ENCODE measurements around the gene GLRA2. TPM values are rescaled to one million over a fixed set of nuclear protein-coding genes. Genes with fewer than 3 reads are reported as not detected.

GLRA2 gene
- not detected for total RNA-seq

DNA sequence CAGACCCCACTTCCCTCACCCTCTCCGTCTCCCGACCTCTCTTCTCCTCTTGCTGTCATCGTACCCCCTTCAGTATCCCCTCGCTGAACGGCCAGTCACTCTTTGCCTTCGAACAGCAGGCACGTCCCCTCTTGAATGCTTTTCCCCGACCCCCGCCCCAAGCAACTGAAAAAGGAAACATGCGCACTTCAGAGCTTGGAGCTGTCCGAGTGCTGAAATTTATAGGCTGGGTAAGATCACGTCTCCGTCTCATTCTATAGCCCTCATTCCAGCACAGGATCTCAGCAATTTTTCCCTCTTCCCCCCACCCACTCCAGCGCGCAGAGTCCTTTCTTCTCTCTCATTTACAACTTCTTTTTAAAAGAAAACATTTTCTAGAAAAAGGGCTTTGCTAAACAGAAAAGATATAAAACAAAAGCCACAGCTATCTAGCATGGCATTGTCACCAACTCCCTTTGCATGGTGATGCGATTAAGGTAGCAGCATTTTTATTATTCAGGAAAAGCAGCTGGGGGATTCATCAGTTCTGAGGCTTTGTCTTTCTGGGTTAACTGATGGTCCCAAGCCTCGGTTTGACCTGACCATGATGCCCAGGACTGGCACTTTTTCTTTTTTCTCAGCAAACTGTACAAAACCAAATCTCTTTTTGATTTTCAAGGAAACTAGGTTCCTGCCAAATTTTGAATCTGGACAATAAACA is at the start of gene GLRA2:
Gene GLRA2 (plus strand): TSS at position 247 of the 700 bp plus-strand sequence. CDS start 522 bp downstream, outside the sequence.
- 4 to 24% methylated on average over 13 to 17 of the region's 17 CpGs for WGBS, 2 donors
- no peak within 1 kb of the TSS for H3K4me3 ChIP-seq (ENCODE audit: low read depth, poor library complexity, severe bottlenecking)
- no peak for DNase-seq (ENCODE audit: low spot score in 2 of 2)
- intact Hi-C loops (cut with DNase I; ENCODE audit: low total_unique reads): no loop called here
- TF ChIP-seq, protein P1, sequence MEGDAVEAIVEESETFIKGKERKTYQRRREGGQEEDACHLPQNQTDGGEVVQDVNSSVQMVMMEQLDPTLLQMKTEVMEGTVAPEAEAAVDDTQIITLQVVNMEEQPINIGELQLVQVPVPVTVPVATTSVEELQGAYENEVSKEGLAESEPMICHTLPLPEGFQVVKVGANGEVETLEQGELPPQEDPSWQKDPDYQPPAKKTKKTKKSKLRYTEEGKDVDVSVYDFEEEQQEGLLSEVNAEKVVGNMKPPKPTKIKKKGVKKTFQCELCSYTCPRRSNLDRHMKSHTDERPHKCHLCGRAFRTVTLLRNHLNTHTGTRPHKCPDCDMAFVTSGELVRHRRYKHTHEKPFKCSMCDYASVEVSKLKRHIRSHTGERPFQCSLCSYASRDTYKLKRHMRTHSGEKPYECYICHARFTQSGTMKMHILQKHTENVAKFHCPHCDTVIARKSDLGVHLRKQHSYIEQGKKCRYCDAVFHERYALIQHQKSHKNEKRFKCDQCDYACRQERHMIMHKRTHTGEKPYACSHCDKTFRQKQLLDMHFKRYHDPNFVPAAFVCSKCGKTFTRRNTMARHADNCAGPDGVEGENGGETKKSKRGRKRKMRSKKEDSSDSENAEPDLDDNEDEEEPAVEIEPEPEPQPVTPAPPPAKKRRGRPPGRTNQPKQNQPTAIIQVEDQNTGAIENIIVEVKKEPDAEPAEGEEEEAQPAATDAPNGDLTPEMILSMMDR (IDR thresholded peaks at IDR 0.05): no peak
- no peak for TF ChIP-seq POLR2A (IDR thresholded peaks at IDR 0.05)

DNA sequence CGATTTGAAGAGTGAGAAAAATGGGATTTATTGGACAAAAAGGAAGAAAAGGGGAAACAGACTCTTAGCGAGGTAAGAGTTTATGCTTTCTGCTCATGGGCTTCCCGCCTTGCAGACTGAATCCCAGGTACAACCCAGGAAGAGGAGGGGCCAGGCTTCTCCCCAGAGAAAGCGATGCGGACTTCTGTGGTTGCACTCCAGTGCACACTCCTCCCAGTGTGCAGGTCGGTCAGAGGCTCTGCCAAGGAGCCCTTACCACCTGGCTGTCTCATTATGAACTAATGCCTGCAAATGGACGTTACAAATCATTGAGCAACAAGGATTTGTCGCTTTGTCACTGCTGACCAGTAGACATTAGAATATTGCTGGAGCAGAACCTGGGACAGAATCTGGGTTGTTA is 39.9 kb upstream of the GLRA2 start:
- no peak for DNase-seq (ENCODE audit: low spot score in 2 of 2)
- 66 to 93% methylated on average over 8 of the region's 8 CpGs for WGBS, 2 donors
- intact Hi-C loops (cut with DNase I; ENCODE audit: low total_unique reads): no loop called here
- TF ChIP-seq, protein P1 (IDR thresholded peaks at IDR 0.05): no peak
- no peak for TF ChIP-seq POLR2A (IDR thresholded peaks at IDR 0.05)
- no peak overlapping the region for H3K4me3 ChIP-seq (ENCODE audit: low read depth, poor library complexity, severe bottlenecking)

DNA sequence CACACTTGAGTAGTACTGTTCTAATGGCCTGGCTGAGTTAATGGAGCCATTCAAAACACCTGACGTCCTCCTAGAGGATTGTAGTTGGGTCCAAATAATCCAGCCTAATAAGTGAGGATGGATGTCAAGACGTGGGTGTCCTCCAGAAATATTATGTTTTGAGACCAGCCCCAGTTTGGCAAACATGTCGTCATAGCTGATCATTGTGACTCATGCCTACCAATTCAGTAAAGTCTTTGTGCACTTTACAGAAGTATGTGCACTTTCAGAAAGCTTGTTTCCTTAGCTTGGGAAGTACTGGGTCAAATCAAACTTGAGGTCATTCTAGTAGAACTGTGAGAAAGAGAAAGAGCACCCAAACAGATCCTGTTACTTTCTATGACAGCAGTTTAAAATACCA is 37.6 kb upstream of the GLRA2 start:
- no peak overlapping the region for H3K4me3 ChIP-seq (ENCODE audit: low read depth, poor library complexity, severe bottlenecking)
- TF ChIP-seq POLR2A (IDR thresholded peaks at IDR 0.05): no peak
- TF ChIP-seq, protein P1 (IDR thresholded peaks at IDR 0.05): no peak
- DNase-seq (ENCODE audit: low spot score in 2 of 2): no peak
- 53 to 58% methylated on average over 3 of the region's 3 CpGs for WGBS, 2 donors
- intact Hi-C loops (cut with DNase I; ENCODE audit: low total_unique reads): no loop called here

DNA sequence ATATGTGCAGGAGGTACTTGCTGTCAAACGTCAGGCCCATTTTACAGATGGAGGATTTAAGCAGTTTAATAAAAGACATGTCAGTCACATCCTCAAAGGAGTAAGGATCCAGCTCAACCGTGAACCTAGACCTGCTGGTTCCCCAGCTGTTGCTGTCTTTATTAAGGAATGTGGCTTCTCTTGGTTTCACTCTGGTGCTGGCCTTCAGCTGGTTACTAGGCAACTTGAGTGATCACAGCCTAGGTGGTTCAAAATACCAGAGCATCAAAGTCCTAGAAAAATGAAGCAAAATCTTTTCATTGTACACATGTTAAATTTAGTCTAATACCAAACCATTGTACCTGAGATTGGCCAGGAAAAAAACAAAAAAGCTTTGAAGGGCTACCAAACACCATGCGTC is 32.7 kb upstream of the GLRA2 start:
- no peak for DNase-seq (ENCODE audit: low spot score in 2 of 2)
- intact Hi-C loops (cut with DNase I; ENCODE audit: low total_unique reads): no loop called here
- TF ChIP-seq, protein P1 (IDR thresholded peaks at IDR 0.05): no peak
- no peak for TF ChIP-seq POLR2A (IDR thresholded peaks at IDR 0.05)
- 46% methylated on average over 3 of the region's 3 CpGs for WGBS, 2 donors
- H3K4me3 ChIP-seq (ENCODE audit: low read depth, poor library complexity, severe bottlenecking): no peak overlapping the region

DNA sequence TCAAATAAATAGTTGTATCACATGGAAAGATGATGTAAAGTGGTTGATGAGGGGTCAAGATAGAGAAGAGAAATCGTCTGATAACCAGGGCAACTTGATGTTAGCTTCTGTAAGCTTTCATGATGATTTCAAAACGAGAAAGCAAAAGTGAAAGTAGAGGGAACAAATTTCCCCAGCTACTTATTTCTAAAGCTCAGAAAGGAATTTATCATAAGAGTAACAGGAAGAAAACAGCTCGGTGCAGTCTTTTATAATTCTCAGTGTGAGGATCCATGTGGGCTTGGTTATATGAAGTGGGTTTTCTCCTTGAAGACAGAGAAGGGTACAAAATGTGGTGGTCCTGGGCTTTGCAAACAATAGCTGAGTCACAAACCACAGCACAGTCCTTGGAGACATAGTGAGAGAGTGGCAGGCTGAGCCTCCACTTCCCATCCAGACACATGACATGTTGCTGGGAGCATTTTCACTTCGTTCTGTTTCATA is 32.1 kb upstream of the GLRA2 start:
- 6 to 13% methylated on average over 4 of the region's 4 CpGs for WGBS, 2 donors
- DNase-seq (ENCODE audit: low spot score in 2 of 2): no peak

More for the DNA sequence above, 32.1 kb upstream of the GLRA2 start:
- intact Hi-C loops (cut with DNase I; ENCODE audit: low total_unique reads): no loop called here
- H3K4me3 ChIP-seq (ENCODE audit: low read depth, poor library complexity, severe bottlenecking): no peak overlapping the region
- TF ChIP-seq, protein P1 (IDR thresholded peaks at IDR 0.05): no peak
- no peak for TF ChIP-seq POLR2A (IDR thresholded peaks at IDR 0.05)

Data from lower leg skin (tissue), 4 donors.